Activated naive CD4-positive, alpha-beta T cell treated with anti-CD3 and anti-CD28 coated beads, Interleukin-2, amount 50 U/mL, for 72 hours (primary cell): ENCODE data around the gene GRK5. TPM values are rescaled to one million over a fixed set of nuclear protein-coding genes. Genes with fewer than 3 reads are reported as not detected.
A peak's percentile ranks its signal among the peaks of the same experiment; 100 is the strongest.
"Not testable (repeated sequence)": the region's sequence is repeated elsewhere in the genome, so short reads cannot be mapped to it uniquely, and the experiment has no call there.

Experiments
- ATAC-seq, 2 donors: fragments of 150-1000 bp; cut with Tn5 transposase; 2 replicates each; pipeline ENCODE4 v1.10.0; 2021; ENCODE audit warnings: mild to moderate bottlenecking in 2 of 2, moderate library complexity in 2 of 2
- DNase-seq, 2 donors: peaks; one replicate each; pipeline ENCODE4 v3.0.0; 2021 to 2022; ENCODE audit warnings: low spot score in 2 of 2
- H3K27ac Mint-ChIP-seq, 2 donors: one replicate each; pipeline ENCODE4 v1.8.0; 2022; ENCODE audit warnings: mild to moderate bottlenecking in 2 of 2, mixed read lengths in 2 of 2
- H3K36me3 Mint-ChIP-seq, 2 donors: one replicate each; pipeline ENCODE4 v1.8.0; 2022; ENCODE audit warnings: mixed read lengths in 2 of 2
- H3K9me3 Mint-ChIP-seq, 2 donors: one replicate each; pipeline ENCODE4 v1.8.0; 2022; ENCODE audit warnings: mixed read lengths in 2 of 2
- total RNA-seq, 2 donors: library from RNA; stranded (reverse); gene quantifications; one replicate each; pipeline ENCODE4 v1.2.3, GENCODE V29; 2022

The GRK5 gene
- total RNA-seq, 2 donors from 2014 or later = 21.2 to 34.5 TPM

DNA sequence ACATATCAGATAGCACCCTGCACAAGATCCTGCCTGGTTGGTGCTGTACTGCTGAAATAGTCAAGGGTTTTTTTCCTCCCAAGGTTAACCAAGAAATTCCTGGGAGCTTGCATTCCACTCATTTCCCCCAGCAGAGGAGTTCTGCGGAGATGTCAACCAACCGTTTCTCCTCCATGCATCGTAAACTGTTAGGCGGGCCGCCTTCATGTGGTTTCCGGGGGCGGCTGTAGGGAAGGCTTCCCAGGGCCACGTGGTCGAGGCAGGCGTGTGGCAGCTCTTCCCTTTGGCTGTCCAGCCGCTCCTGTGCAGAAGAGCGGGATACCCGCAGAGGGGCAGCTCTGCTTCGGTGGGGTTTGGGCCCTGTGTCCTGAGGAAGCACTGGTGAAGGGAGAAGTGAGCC lies 221.4 kb downstream of the GRK5 start:
- DNase-seq = no peak
- H3K27ac Mint-ChIP-seq = no peak overlapping the region

DNA sequence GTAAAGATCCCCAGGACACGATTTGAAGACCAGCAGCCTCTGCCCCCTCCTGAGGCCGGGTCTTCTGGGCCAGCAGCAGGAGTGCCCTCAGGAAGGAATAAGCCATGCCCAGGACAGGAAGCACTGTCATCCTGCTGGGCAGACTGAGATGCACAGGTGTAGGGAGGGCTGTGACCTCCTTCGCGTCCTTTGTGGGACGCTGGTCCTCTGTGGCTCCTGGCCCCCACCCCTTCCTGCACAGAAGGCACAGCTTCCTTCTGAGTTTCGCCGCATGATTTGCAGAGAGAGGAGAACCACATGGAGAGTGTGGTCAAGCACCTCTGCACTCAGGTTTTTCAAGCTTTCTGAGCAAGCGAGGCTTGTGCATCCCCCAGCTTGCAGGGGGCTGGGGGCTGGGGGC lies 222.4 kb downstream of the GRK5 start:
- peaks cover 9 to 27% of the 10 kb centered on the region in 2 donors for H3K36me3 Mint-ChIP-seq
- no peak for ATAC-seq
- H3K9me3 Mint-ChIP-seq = peaks cover 0 to 13% of the 10 kb centered on the region in 2 donors

More for the DNA sequence above, 221.4 kb downstream of the GRK5 start:
- peaks cover 0 to 17% of the 10 kb centered on the region in 2 donors for H3K36me3 Mint-ChIP-seq
- peaks cover 0 to 4% of the 10 kb centered on the region in 2 donors for H3K9me3 Mint-ChIP-seq
- peak in 1 of 2 donors; percentile 44 for ATAC-seq

DNA sequence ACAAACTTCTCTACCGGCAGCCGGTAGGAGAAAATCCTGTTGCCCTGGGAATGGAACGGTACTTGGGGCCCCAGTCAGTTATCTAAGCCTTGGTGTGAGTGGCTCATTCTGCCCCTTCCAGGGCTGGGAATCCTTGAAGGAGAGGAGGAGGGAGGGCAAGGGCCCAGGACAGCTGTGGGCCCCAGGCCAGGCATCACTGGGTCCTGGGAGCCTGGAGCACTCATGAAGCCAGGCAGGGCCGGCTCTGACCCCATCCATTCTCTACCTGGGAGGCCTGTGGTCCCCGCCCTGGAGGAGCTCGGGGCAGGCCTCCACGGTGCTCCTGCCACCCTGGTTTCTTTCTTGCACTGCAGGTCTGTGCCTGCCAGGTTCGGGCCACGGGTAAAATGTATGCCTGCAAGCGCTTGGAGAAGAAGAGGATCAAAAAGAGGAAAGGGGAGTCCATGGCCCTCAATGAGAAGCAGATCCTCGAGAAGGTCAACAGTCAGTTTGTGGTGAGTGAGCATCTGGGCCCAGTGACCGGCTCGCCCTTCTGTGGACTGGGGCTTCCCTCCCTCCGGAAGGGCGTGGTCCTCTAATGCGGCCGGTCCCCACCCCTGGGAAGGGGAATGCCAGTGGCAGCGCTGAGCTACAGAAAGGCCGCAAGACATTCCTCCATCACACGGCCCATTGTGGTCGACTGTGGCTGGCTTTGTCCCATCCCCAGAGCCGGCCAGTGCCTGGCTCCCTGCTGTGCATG lies 223.8 kb downstream of the GRK5 start:
- Mint-ChIP-seq H3K36me3 (peaks cover 19 to 38% of the 10 kb centered on the region in 2 donors), H3K27ac (no peak overlapping the region), H3K9me3 (peaks cover 0 to 22% of the 10 kb centered on the region in 2 donors)
- DNase-seq (no peak), ATAC-seq (peak in 1 of 2 donors; percentile 24)

More for the DNA sequence above, 222.4 kb downstream of the GRK5 start:
- no peak for DNase-seq
- H3K27ac Mint-ChIP-seq = no peak overlapping the region

DNA sequence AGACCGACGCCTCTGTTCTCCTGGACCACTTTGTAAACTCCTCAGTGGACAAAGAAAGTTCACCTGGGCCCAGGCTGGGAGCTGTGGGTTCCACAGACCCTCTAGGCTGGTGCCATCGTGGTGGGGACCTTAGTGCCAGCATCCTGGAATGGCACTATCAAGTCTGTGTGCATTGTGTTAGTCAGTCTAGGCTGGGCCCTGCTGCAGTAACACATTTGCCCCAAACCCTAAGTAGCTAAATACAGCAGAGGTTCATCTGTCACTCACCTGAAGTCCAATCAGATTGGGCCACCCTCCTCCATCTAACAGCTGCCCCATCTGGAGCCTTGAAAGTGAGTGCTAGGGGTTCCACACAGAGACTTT lies 224.4 kb downstream of the GRK5 start:
- no peak for ATAC-seq
- peaks cover 0 to 22% of the 10 kb centered on the region in 2 donors for H3K9me3 Mint-ChIP-seq
- DNase-seq = no peak
- H3K27ac Mint-ChIP-seq = no peak overlapping the region
- peaks cover 19 to 38% of the 10 kb centered on the region in 2 donors for H3K36me3 Mint-ChIP-seq

DNA sequence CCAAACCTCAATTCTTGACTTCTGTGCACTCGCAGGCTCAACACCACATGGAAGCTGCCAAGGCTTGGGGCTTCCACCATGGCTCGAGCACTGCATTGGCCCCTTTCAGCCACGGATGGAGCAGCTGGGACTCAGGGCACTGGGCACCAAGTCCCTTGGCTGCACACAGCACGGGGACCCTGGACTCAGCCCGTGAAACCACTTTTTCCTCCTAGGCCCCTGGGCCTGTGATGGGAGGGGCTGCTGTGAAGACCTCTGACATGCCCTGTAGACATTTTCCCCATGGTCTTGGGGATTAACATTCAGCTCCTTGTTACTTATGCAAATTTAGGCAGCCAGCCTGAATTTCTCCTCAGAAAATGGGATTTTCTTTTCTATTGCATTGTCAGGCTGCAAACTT lies 227.6 kb downstream of the GRK5 start:
- DNase-seq, ATAC-seq, H3K27ac Mint-ChIP-seq: not testable (repeated sequence)
- peaks cover 19 to 38% of the 10 kb centered on the region in 2 donors for H3K36me3 Mint-ChIP-seq
- H3K9me3 Mint-ChIP-seq = peaks cover 0 to 22% of the 10 kb centered on the region in 2 donors

DNA sequence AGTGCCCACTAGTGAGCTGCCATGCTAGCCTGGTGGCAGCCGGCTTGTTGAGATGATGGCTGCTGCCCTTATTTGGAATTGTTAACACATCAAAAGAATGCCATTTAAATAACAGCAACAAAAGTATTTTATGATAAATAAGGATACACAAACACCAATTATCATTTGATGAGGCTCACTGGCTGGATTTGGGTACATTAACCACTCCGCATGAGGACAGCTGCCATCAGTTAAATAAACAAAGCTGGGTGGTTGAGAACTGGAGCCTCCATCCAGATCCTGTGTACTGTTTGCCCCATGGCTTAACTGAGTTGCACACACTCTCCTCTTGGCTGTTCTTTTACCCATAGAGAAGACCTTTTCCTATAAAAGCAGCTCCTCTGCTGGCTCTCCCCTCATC lies 231.3 kb downstream of the GRK5 start:
- Mint-ChIP-seq H3K27ac (no peak overlapping the region), H3K36me3 (peaks cover 19 to 22% of the 10 kb centered on the region in 2 donors), H3K9me3 (peaks cover 0 to 19% of the 10 kb centered on the region in 2 donors)
- ATAC-seq = no peak
- DNase-seq = no peak

DNA sequence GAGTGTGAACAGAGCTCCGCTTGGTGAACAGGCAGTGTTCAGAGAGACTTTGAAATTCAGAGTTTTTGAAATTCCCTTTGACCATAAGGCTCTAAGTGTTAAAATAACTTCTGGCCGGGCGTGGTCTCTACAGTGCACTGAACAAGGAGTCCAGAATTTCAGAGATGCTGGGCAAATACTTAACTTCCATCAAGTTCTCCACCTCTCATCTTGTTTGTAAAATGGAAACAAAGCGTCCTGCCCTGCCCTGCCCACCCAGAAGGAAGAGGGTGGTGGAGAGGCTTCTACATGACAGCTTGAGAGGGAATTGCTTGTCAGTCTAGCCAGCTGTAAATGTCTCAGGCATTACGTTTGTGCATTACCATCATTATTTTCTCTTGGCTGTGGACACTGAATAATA lies 232.6 kb downstream of the GRK5 start:
- Mint-ChIP-seq H3K27ac (no peak overlapping the region), H3K9me3 (peaks cover 0 to 9% of the 10 kb centered on the region in 2 donors), H3K36me3 (peaks cover 9% of the 10 kb centered on the region in 2 donors)
- ATAC-seq (no peak), DNase-seq (no peak)

DNA sequence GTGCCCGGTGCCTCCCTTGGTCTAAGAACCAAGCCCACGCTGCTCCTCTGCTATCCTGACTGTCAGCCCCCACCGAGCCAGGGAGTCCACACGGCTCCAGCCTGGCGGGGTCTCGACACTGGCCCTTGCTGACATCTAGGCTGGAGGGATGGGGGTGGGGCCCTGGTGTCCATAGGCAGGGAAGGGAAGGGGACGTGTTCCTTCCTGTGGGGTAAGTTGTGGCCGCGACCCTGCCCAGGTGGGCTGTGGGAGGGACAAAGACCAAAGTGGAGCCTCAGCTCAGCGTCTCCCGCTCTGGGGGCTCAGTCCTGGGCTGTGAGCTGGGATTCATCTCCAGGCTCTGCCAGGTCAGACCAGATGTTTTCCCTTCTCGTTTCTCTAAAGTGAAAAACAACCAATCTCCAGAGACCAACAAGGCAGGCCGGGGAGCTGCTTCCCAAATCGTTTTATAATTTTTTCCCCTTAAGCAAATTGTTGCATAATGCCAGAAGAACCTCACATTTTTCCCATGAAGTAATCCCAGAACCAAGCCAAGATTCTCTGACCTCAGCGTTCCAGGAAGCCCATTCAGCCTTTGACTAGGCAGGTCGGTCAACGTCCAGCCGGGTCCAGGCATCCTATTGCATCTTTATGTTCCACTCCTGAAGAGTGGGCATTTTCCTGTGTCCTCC lies 233.9 kb downstream of the GRK5 start:
- no peak overlapping the region for H3K27ac Mint-ChIP-seq
- DNase-seq = no peak
- no peaks in the 10 kb centered on the region for H3K9me3 Mint-ChIP-seq
- no peak for ATAC-seq
- no peaks in the 10 kb centered on the region for H3K36me3 Mint-ChIP-seq

DNA sequence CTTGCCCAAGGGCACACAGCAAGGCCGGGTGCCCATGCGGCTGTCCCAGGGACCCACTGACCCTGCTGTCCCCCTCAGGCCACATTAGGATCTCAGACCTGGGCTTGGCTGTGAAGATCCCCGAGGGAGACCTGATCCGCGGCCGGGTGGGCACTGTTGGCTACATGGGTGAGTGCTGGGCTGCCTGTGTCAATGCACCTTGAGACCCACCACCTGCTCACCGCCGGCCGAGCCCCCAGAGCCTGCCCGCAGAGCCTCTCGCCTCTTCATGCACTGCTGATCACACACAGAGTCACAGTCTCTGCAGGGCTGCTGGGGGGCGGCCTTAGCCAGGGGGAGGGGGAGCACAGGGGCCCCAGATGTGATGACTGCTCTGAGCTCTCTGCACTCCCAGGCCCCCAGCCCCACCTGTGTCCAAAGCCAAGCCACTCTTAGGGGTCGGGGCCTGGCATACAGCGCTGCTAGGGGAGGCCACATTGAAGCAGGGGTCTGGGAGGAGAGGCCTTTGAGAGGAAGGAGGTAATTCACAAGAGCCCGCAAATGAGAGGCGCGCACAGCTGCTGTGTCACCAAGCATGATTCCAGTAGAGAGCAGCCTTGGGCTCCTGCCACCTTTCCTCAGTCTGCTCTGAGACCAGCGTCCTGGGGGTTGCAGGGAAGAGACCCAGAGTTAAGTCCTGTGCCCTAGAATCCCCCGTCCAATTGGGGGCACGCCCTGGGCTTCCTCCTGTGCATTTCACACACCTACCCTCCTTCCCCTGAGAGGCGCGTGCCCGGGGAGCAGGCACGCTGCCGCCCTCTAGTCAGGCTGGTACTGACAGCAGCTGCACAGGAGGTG lies 234.8 kb downstream of the GRK5 start:
- Mint-ChIP-seq H3K36me3 (no peaks in the 10 kb centered on the region), H3K9me3 (no peaks in the 10 kb centered on the region), H3K27ac (peak overlapping the region in 1 of 2 donors; percentile 75)
- DNase-seq = no peak
- ATAC-seq = no peak

DNA sequence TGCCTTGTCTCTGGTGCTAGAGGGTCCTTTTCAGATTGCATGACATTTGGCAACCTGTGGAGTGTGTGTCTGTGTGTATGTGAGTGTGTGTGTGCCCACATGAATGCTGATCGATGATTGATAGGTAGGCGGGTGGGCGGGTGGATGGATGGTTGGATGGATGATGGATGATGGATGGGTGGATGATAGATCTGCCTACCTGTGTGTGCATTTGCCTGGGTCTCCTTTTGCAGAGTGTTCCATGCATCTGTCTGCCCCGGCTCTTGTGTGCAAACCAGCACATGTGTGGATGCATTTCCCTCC lies 235.3 kb downstream of the GRK5 start:
- no peaks in the 10 kb centered on the region for H3K36me3 Mint-ChIP-seq
- no peaks in the 10 kb centered on the region for H3K9me3 Mint-ChIP-seq
- ATAC-seq (no peak), DNase-seq (no peak)
- H3K27ac Mint-ChIP-seq = peak overlapping the region; percentile 52 to 75

DNA sequence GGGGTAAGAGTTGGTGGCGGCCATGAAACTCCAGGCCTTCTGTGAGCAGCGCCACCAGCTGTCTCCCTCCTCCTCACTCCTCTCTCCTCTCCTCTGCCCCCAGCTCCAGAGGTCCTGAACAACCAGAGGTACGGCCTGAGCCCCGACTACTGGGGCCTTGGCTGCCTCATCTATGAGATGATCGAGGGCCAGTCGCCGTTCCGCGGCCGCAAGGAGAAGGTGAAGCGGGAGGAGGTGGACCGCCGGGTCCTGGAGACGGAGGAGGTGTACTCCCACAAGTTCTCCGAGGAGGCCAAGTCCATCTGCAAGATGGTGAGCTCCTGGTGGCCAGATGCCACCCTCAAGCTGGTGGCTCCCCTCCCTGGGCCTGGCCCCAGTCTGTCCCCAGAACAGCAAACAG lies 236.1 kb downstream of the GRK5 start:
- peak overlapping the region in 1 of 2 donors; percentile 75 for H3K27ac Mint-ChIP-seq

DNA sequence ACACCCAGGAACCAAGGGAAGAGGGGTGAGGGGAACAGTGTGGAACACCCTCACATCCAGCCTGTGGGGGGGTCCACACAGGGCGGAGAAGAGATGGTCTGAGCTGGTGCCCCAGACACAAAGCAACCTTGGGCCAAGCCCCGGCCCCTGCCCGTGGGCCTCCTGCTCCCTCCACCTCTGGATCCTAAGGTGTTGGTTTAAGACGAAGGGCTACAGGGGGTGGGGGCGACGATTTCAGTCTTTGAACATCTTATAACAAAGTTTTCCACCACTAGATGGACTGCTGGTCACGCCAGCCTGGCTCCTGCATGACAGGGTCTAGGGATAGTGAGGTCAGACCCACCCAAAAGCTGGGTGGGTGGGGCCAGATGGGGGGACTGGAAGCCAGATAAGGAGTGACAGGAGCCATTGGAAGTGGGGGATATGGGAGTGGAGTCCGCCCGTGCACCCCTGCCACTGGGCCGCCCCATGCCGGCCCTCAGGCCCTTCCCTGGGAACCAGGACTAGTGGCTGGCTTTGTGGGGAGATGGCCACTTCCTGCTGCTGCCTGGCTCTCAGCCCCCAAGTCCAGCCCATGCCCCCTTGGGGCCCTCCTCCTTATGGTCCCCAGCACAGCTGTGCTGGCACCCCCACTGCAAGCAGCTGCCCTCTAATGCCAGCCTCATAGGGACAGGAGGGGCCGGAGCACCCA lies 236.7 kb downstream of the GRK5 start:
- ATAC-seq (no peak), DNase-seq (no peak)
- H3K27ac Mint-ChIP-seq = peak overlapping the region in 1 of 2 donors; percentile 75
- H3K9me3 Mint-ChIP-seq = no peaks in the 10 kb centered on the region
- no peaks in the 10 kb centered on the region for H3K36me3 Mint-ChIP-seq

More for the DNA sequence above, 236.1 kb downstream of the GRK5 start:
- no peaks in the 10 kb centered on the region for H3K9me3 Mint-ChIP-seq
- H3K36me3 Mint-ChIP-seq = no peaks in the 10 kb centered on the region
- no peak for ATAC-seq
- DNase-seq = no peak

DNA sequence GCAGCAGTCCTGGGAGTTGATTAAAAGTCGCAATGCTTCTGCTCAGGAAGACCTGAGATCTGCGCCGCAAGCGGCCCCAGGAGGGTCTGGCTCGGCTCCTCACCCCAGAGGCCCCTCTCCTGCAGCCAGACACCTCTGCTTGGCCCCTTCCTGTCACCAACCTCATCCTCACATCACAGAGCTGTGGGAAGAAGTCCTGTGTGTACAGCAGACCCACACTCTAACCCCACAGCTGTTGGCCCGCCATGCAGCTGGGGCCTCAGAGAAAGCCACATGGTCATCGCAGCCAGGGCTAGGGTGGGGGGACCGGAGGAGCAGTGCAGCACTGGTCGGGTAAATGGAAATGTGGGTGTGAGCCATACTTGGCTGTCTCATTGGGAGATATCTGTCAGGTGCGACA lies 237.5 kb downstream of the GRK5 start:
- Mint-ChIP-seq H3K27ac (peak overlapping the region in 1 of 2 donors; percentile 32), H3K36me3 (no peaks in the 10 kb centered on the region), H3K9me3 (no peaks in the 10 kb centered on the region)
- ATAC-seq (peak; percentile 11 to 33), DNase-seq (no peak)

DNA sequence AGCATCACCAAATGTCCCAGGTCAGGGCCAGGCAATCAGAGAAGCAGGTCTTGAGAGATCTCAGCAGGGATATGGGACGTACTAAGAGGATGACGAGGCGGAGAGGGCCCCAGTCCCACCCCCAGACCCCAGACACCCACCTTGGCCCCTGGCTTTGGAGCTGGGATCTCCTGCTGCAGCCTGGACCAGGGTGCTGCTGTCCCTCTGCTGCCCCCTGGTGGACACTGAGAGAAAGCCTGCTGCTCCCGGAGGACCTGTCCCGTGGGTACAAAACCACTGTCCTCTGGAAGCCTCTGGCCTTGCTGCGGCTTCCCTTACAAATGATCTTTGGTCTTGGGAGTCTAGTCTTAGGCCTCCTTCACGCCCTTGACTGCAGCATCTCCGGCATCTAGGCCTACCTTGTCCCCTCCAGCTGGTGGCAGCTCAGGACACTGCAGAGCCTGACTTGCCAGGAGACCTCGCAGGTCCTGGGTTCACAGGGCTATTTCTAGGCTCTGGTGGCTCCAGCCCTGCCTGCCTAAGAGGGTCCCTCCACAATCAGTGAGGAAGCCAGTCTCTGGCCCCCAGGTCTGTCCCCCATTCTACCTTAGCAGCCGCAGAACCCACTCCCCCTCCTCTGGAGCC lies 238.1 kb downstream of the GRK5 start:
- DNase-seq (peak; percentile 80 to 90), ATAC-seq (peak; percentile 77 to 87)
- peak overlapping the region; percentile 79 to 92 for H3K27ac Mint-ChIP-seq
- no peaks in the 10 kb centered on the region for H3K36me3 Mint-ChIP-seq
- no peaks in the 10 kb centered on the region for H3K9me3 Mint-ChIP-seq

DNA sequence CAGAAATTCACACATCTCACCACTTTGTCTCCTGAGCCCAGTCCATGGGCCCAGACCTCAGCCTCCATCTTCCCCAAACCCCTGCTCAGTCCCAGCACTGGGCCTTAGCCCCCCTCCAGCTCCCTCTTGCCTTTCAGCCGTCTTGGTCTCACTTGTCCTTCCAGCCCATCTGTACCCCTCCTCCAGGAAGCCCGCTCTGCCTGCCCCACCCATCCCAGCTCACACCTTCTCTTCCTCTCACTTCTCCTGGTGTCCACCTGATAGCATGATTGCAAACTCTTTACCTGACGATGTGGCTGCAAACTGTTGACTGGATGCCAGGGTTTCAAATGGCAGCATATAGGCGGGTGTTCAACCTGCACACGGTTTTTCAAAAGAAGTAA lies 238.6 kb downstream of the GRK5 start:
- Mint-ChIP-seq H3K27ac (peak overlapping the region; percentile 79 to 92), H3K36me3 (no peaks in the 10 kb centered on the region), H3K9me3 (no peaks in the 10 kb centered on the region)
- ATAC-seq (no peak), DNase-seq (no peak)
